ENCODE results near the gene EPHA2.
"Not testable (repeated sequence)": the region's sequence is repeated elsewhere in the genome, so short reads cannot be mapped to it uniquely, and the experiment has no call there.

The EPHA2 gene

GRCh38 chr1:16176653-16177052 lies 20.8 kb upstream of the EPHA2 start:
- Mint-ChIP-seq H3K27me3 (ENCODE audit: low read depth) (no peaks in the 10 kb centered on the region), H3K4me1 (ENCODE audit: low read depth) (no peaks in the 10 kb centered on the region), H3K4me3 (no peak overlapping the region), H3K27ac (no peak overlapping the region), H3K36me3 (ENCODE audit: low read depth) (no peaks in the 10 kb centered on the region), H3K9me3 (no peaks in the 10 kb centered on the region)

DNA sequence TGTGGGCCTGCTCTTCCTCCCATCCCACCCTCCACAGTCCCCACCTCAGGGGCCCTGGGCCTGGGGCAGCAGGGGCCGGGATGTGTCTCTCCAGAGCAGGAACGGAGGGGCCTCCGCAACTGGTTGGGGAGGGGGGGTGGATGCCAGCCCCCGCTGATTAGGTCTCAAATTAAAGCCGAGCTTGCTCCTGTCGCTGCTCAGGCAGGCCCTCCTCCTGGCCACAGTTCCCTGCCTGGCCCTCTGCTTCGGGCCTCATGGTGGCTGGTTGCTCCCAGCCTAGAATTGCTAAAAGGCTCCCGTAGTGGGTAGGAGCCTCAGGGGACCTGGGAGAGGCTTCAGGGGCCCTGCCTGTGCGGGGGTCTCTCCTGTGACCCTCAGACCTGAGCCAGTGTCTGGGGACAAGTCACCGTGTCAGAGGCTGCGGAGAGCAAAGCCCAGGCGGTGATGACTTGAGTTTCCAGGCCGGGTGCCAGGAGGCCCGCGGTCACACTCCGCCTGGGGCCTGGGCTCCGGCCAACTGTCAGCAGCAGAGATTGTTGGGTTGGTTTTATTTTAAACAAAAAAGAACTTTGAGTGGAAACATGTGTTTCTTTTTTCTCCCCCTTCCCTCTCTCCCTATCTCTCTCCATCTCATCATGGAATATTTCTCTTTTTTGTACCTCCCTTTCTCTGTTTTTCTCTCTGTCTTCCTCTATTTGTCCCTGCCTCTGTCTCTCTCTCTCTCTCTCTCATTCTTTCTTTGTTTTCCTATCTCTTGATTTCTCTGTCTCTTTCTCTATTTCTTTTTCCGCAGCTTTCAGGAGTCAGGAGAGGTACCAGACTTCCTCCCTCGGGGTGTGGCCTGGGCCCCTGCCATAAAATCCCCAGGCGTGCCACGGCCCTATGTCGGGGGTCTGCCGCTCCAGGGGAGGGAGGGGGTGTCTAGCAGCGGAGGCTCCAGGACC lies 20.0 kb upstream of the EPHA2 start:
- no peaks in the 10 kb centered on the region for H3K4me1 Mint-ChIP-seq (ENCODE audit: low read depth)
- no peaks in the 10 kb centered on the region for H3K9me3 Mint-ChIP-seq
- H3K27ac Mint-ChIP-seq: peak overlapping the region; percentile 3
- peaks cover 4% of the 10 kb centered on the region for H3K27me3 Mint-ChIP-seq (ENCODE audit: low read depth)
- H3K4me3 Mint-ChIP-seq: no peak overlapping the region
- no peaks in the 10 kb centered on the region for H3K36me3 Mint-ChIP-seq (ENCODE audit: low read depth)

DNA sequence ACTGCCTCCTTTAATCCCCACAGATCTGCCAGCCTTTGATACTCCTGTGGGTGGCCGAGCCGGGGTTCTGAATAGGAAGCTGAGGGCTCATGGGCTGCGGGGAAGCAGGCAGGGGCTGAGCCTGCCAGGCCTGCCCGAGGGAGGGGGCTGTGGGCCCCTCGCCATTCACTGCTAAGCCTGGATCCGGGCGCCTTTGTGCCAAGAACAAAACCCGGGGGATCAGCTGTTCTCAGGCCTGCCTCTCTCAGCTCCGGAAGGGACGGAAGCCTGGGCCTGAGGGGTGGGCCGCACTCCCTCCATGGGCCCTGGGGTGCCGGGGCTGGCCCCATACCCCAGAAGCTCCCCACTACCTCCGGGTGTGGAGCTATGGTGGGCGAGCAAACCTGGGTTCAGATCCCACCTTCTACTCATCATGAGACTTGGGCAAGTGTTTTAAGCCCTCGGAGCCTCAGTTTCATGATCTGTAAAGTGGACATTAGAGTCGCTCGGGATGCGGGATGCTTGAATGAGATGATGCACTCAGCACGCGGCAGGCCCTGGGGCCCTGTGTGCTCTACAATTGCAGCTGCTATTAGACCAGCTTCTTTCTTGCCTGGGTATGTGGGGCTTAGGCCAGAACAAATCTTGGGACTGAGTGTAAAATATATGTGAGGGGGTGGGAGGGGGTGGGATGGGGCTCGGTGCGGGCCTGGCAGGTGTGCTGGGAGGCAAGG lies 19.2 kb upstream of the EPHA2 start:
- Mint-ChIP-seq H3K36me3 (ENCODE audit: low read depth) (no peaks in the 10 kb centered on the region), H3K9me3 (no peaks in the 10 kb centered on the region), H3K4me1 (ENCODE audit: low read depth) (no peaks in the 10 kb centered on the region), H3K27ac (no peak overlapping the region), H3K27me3 (ENCODE audit: low read depth) (peaks cover 11% of the 10 kb centered on the region), H3K4me3 (no peak overlapping the region)

DNA sequence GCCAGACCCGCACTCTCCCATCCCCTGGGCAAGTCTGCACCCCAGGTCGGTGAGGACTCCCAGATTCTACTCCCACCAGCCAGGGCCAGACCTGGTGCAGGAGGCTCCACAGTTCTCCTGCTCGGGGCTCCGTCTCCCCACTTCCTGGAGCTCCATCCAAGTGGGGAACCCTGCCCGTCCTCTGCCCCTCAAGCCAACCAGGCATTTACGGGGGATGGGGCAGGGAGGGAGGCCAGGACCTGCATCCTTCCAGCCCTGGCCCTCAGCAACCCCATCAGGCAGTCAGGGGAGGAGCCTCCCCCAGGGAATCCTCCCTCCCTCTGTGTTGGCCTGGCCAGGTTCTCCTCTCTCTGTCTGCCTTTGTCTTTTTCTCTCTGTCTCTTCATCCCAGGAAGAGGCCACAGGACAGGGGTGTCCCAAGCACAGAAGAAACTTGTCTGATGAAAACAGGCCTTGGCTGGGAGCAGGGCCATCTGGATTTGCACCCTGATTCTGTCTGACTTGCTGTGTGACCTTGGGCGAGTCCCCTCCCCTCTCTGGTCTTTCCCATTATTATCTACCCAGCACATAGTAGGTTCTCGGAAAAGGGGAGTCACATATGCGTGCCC lies 18.5 kb upstream of the EPHA2 start:
- H3K4me1 Mint-ChIP-seq (ENCODE audit: low read depth): no peaks in the 10 kb centered on the region
- no peaks in the 10 kb centered on the region for H3K36me3 Mint-ChIP-seq (ENCODE audit: low read depth)
- H3K9me3 Mint-ChIP-seq: no peaks in the 10 kb centered on the region
- no peak overlapping the region for H3K27ac Mint-ChIP-seq
- peaks cover 15% of the 10 kb centered on the region for H3K27me3 Mint-ChIP-seq (ENCODE audit: low read depth)
- H3K4me3 Mint-ChIP-seq: no peak overlapping the region

GRCh38 chr1:16173447-16174260 lies 17.8 kb upstream of the EPHA2 start:
- Mint-ChIP-seq H3K4me1 (ENCODE audit: low read depth) (peaks cover under 1% of the 10 kb centered on the region), H3K36me3 (ENCODE audit: low read depth) (no peaks in the 10 kb centered on the region), H3K27me3 (ENCODE audit: low read depth) (peaks cover 22% of the 10 kb centered on the region), H3K9me3 (no peaks in the 10 kb centered on the region), H3K27ac (no peak overlapping the region), H3K4me3 (no peak overlapping the region)

DNA sequence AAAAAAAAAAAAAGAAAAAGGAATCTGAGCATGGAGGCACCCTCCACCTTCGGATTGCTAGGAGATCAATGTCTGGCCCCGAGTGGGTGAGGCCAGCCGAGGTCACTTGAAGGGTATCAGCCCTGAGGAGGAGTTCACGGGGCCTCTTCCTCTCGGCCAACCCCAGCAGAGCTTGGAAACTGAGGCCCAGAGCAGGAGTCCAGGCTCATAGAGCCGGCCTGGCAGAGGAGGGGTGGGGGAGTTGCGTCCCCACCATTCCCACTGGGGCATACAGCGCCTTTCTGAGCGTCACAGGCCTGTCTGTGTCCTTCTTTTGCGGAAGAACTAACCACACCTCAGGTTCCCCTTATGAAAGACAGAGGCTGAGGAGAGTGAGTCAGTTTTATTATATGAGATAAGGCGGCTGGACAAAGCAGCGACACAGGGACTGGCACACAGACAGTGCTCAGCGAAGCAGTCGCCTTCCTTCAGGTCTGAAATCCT lies 17.1 kb upstream of the EPHA2 start:
- Mint-ChIP-seq H3K36me3 (ENCODE audit: low read depth) (no peaks in the 10 kb centered on the region), H3K4me1 (ENCODE audit: low read depth) (peaks cover 5% of the 10 kb centered on the region), H3K4me3 (no peak overlapping the region), H3K27ac (no peak overlapping the region), H3K27me3 (ENCODE audit: low read depth) (peaks cover 25% of the 10 kb centered on the region), H3K9me3 (no peaks in the 10 kb centered on the region)

GRCh38 chr1:16172218-16172830 lies 16.5 kb upstream of the EPHA2 start:
- peaks cover 5% of the 10 kb centered on the region for H3K4me1 Mint-ChIP-seq (ENCODE audit: low read depth)
- no peaks in the 10 kb centered on the region for H3K9me3 Mint-ChIP-seq
- H3K4me3 Mint-ChIP-seq: no peak overlapping the region
- H3K36me3 Mint-ChIP-seq (ENCODE audit: low read depth): no peaks in the 10 kb centered on the region
- H3K27me3 Mint-ChIP-seq (ENCODE audit: low read depth): peaks cover 25% of the 10 kb centered on the region
- H3K27ac Mint-ChIP-seq: no peak overlapping the region

GRCh38 chr1:16171314-16172151 lies 15.7 kb upstream of the EPHA2 start:
- H3K9me3 Mint-ChIP-seq: no peaks in the 10 kb centered on the region
- no peaks in the 10 kb centered on the region for H3K36me3 Mint-ChIP-seq (ENCODE audit: low read depth)
- H3K4me1 Mint-ChIP-seq (ENCODE audit: low read depth): peaks cover 5% of the 10 kb centered on the region
- no peak overlapping the region for H3K4me3 Mint-ChIP-seq
- peaks cover 25% of the 10 kb centered on the region for H3K27me3 Mint-ChIP-seq (ENCODE audit: low read depth)
- H3K27ac Mint-ChIP-seq: no peak overlapping the region

DNA sequence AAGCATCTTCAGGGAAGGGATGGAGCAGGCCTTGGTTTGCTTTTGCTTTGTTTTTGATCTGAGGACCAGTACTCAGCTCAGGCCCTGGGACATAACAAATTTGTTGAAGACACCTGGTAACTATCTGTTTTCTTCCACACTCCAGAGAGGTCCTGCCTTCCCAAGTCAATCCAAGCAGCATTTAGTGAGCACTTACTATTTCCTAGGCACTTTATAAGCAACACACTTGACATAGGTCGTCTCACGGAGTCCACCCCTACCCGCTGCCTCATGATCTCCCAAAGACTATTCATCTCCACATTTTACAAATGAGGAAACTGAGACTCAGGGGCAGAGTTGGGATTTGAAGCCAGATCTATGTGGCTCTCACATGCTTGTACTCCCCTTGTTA lies 14.4 kb upstream of the EPHA2 start:
- Mint-ChIP-seq H3K27ac (no peak overlapping the region), H3K9me3 (no peaks in the 10 kb centered on the region), H3K27me3 (ENCODE audit: low read depth) (peaks cover 36% of the 10 kb centered on the region), H3K4me3 (no peak overlapping the region), H3K4me1 (ENCODE audit: low read depth) (peaks cover 8% of the 10 kb centered on the region), H3K36me3 (ENCODE audit: low read depth) (no peaks in the 10 kb centered on the region)

- Mint-ChIP-seq H3K9me3 (no peaks in the 10 kb centered on the region), H3K27ac (no peak overlapping the region), H3K27me3 (ENCODE audit: low read depth) (peaks cover 44% of the 10 kb centered on the region), H3K4me1 (ENCODE audit: low read depth) (peaks cover 8% of the 10 kb centered on the region), H3K36me3 (ENCODE audit: low read depth) (no peaks in the 10 kb centered on the region), H3K4me3 (peak overlapping the region; percentile 19)
Measured at GRCh38 chr1:16168622-16169360, 12.9 kb upstream of the EPHA2 start.

DNA sequence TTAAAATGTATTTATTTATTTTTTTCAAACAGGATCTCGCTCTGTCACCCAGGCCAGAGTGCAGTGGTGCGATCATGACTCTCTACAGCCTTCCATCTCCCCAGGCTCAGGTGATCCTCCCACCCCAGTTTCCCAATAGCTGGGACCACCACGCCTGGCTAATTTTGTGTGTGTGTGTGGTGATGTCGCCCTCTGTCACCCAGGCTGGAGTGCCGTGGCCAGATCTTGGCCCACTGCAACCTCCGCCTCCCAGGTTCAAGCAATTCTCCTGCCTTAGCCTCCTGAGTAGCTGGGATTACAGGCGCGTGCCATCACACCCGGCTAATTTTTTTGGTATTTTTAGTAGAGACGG lies 12.3 kb upstream of the EPHA2 start:
- not testable (repeated sequence) for H3K4me1 Mint-ChIP-seq (ENCODE audit: low read depth); H3K36me3 Mint-ChIP-seq (ENCODE audit: low read depth); H3K27ac Mint-ChIP-seq; H3K9me3 Mint-ChIP-seq
- peak overlapping the region; percentile 62 for H3K4me3 Mint-ChIP-seq
- H3K27me3 Mint-ChIP-seq (ENCODE audit: low read depth): peaks cover 47% of the 10 kb centered on the region

- Mint-ChIP-seq H3K36me3 (ENCODE audit: low read depth) (no peaks in the 10 kb centered on the region), H3K4me3 (no peak overlapping the region), H3K27ac (no peak overlapping the region), H3K4me1 (ENCODE audit: low read depth) (peaks cover 9% of the 10 kb centered on the region), H3K9me3 (no peaks in the 10 kb centered on the region), H3K27me3 (ENCODE audit: low read depth) (peaks cover 47% of the 10 kb centered on the region)
Measured at GRCh38 chr1:16167331-16168143, 11.7 kb upstream of the EPHA2 start.
